GM23248 (cell line): ENCODE data around the gene NAA25.

Experiments
- EZH2 ChIP-seq: fragments of 200-600 bp; sonication (generic); IDR thresholded peaks from 2 replicates; pipeline ENCODE4 v1.6.1; 2018; ENCODE audit warnings: antibody characterized with exemption, mild to moderate bottlenecking; ENCODE audit not compliant: insufficient read depth, poor library complexity, severe bottlenecking
- EZH2phosphoT487 ChIP-seq: fragments of 200-600 bp; sonication (generic); IDR thresholded peaks from 2 replicates; pipeline ENCODE4 v1.6.1; 2018; ENCODE audit warnings: antibody characterized with exemption, moderate library complexity, mild to moderate bottlenecking, low read depth; ENCODE audit not compliant: insufficient read depth

GRCh38 chr12:112061137-112061536, 47.4 kb downstream of the NAA25 start:
- TF ChIP-seq EZH2phosphoT487 (no peak), EZH2 (no peak)
